Lung microvascular endothelial cell (primary cell): Measurements from ENCODE around the gene SAMD9. TPM values are rescaled to one million over a fixed set of nuclear protein-coding genes. Genes with fewer than 3 reads are reported as not detected.
"Not testable (repeated sequence)": the region's sequence is repeated elsewhere in the genome, so short reads cannot be mapped to it uniquely, and the experiment has no call there.

ENCODE experiments used
- DNase-seq, 2 donors: peaks; one replicate each; pipeline versions ENCODE4 v3.0.0 to v3.0.0-alpha.2; 2010; ENCODE audit warnings: low read depth in 2 of 2
- total RNA-seq: library from RNA; depleted of rRNA; stranded (reverse); fragments of >200 nt; gene quantifications from 2 replicates; pipeline ENCODE4 v1.2.1, GENCODE V29; 2014

Gene SAMD9
- total RNA-seq, 1 donor from 2014 or later, result 12.5 TPM

DNA sequence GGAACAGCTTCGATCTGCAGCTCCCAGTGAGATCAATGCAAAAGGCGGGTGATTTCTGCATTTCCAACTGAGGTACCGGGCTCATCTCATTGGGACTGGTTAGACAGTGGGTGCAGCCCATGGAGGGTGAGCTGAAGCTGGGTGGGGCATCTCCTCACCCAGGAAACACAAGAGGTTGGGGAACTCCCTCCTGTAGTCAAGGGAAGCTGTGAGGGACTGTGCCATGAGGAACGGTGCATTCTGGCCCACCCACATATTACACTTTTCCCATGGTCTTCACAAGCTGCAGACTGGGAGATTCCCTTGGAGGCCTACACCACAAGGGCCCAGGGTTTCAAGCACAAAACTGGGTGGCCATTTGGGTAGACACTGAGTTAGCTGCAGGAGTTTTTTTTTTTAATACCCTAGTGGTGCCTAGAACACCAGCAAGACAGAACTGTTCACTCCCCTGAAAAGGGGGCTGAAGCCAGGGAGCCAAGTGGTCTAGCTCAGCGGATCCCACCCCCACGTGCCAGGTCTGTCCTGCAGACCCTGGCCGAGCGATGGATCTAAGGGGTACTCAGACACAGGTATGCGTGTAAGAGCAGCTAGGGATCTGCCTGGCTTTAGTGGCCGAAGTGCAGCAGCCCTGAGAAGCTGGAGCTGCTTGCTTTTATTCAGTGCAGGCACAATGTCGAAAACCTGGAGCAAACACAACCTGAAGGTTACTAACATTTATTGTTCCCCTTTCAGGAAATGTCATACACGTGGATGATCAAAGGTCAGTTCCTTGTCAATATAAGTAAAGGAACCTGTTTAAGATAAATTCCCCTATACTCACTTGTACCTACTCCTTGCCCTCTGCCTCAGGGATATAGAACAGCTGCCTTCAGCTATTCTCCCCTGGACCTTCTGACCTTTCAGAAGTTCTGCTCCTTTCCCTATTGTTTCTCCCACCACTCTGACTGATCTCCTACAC, 3.1 kb upstream of the SAMD9 start:
- no peak for DNase-seq

DNA sequence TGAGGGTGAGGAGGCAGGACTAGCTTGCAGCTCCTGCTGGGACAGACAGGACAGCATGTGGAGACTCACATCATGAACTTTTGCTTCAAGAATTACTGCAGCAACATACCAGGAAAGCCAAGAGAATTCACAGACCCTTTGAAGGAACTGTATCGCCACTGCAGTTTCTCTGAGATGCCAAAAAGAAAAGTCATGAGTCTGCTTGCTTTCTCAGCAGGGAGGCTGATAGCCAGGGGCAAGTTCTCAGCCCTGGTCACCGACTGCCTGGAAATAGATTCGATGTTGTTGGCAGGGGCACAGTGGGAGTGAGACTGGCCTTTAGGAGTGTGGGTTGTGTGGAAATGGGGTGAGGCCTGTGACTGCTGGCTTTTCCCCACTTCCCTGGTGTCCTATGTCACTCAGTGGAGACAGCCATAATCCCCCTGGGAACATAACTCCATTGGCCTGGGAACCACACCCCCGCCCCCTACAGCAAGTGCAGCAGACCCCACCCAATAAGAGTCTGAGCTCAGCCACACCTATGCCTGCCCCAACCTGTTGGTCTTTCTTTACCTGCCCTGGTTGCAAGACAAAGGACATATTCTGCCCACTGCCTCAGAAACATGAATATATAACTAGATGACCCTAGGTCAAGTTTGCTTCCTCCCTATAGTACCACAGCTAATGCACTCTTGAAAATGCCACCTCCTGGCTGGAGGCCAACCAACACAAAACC, 1.6 kb upstream of the SAMD9 start:
- DNase-seq, result no peak

DNA sequence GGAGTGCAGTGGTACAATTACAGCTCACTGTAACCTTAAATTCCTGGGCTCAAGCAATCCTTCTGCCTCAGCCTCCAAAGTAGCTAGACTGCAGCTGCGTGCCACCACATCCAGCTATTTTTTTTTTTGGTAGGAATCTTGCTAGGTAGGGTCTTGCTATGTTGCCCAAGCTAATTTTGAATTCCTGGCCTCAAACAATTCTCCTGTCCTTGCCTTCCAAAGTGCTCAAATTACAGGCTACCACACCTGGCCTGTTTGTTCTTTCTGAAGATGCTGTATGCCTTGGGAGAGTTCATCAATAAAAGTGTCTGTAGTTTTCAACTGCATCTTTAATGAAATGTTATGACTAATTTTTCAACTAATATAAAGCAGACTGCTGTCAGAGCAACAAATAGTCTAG, 452 bp downstream of the SAMD9 start:
- DNase-seq, result peak in 1 of 2 donors; percentile 4

DNA sequence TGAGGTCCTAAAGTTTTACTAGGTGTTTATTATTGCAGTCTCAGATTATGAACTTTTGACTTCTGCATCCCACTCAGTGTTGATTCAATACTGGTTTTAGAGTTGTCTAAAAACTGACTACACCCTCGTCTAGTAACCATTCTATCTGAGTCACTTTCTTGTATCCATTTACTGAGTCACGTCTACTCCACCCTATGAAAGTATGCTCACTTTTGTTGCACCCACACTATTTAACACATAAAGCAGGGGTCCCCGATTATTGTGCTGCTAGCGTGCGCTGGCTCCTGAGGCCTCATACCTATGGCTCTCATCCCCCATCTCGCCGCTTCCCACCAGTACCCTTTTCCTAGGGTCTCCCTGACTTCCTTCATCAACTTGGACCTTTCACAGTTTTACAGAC, 2.0 kb downstream of the SAMD9 start:
- DNase-seq, result peak in 1 of 2 donors; percentile 48

DNA sequence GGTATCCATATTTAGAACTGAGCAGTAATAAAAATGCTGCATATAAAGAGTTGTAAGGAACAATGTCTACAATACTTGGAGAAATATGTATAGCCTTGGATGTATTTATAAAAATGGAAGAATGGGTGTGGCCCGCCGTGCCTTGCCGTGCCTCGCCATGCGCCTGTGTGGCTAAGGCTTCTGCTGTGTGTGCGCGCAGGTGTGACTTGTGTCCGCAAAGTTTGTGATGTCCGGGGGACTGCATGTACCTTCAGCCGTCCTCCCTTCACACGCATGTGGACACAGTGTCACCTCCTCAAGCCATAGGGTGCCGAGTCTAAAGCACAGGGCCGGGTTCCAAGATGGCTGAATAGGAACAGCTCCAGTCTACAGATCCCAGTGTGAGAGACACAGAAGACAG, 9.8 kb downstream of the SAMD9 start:
- DNase-seq, result no peak

DNA sequence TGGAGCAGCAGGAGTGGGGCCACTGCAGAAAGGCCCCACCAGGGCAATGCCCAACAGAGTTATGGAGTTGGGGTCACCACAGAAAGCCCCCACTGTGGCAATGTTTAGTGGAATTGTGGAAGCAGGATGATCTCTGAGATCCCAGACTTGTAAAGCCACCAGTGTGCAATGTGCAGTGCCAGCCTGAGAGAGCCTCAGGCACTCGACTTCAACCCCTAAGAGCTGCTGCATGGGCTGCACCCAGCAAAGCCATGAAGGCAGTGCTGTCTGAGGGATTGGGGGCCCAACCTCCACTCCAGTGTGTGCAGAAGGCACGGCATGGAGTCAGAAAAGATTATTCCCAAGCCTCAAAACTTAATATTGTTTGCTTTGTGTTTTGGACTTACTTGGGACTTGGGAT, 20.4 kb downstream of the SAMD9 start:
- no peak for DNase-seq

DNA sequence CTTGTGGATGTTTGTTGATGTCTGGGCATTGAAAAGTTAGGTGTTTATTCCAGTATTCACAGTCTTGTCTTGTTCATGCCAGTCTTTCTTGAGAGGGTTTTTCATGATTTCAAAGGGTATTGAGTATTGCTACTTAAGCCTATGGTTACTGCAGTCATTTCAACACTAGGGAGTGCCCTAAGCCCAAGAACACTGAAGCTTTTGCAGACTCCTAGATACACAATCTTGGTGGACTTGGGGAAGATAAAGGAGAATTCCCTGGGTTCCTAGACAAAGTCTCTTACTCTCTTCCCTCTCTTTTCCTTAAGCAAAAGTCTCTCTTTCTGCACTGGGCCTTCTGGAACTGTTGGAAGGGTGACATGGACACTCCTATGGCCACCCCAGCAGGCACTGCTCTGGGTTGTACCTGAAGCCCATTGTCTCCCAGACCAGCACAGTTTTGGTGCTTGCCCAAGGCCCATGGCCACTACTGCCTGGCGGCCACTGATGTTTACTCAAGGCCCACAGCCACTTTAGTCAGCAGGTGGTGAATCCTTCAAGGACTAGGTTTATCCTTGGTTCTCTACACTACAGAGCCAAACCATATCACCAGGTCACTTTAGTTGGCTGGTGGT, 24.9 kb downstream of the SAMD9 start:
- peak; percentile 47 to 62 for DNase-seq

DNA sequence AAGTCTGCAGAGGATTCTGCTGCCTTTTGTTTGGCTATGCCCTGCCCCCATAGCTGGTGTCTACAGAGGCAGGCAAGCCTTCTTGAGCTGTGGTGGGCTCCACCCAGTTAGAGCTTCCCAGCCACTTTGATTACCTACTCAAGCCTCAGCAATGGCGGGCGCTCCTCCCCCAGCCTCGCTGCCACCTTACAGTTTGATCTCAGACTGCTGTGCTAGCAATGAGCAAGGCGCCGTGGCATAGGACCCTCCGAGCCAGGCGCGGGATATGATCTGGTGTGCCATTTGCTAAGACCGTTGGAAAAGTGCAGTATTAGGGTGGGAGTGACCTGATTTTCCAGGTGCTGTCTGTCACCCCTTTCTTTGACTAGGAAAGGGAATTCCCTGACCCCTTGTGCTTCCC, 44.4 kb downstream of the SAMD9 start:
- not testable (repeated sequence) for DNase-seq

DNA sequence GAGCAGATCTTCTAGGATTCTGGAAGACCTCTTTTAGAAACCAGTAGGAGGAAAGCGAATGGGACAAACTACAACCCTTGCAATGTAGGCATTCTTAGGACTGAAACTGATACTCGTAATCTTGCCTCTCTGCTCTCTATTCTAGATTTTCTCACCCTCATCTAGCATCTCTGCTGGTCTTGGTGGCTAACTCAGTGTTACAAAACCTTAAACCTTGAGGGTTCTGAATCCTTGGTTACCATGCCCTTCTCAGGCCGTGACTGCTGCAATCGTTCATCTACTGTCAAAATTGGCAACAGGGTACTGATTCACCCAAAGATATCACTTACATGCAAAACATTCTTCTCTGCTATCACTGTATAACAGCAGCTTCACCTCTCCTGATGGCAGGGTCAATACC, 55.2 kb downstream of the SAMD9 start:
- no peak for DNase-seq

DNA sequence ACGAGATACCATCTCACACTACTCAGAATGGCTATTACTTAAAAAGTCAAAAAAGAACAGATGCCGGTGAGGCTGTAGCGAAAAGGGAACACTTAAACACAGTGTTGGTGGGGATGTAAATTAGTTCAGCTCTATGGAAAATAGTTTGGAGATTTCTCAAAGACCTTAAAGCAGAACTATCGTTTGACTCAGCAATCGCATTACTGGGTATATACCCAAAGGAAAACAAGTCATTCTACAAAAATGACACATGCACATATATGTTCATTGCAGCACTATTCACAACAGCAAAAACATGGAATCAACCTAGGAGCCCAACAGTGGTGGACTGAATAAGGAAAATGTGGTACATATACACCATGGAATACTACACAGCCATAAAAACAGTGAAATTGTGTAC, 56.9 kb downstream of the SAMD9 start:
- no peak for DNase-seq

DNA sequence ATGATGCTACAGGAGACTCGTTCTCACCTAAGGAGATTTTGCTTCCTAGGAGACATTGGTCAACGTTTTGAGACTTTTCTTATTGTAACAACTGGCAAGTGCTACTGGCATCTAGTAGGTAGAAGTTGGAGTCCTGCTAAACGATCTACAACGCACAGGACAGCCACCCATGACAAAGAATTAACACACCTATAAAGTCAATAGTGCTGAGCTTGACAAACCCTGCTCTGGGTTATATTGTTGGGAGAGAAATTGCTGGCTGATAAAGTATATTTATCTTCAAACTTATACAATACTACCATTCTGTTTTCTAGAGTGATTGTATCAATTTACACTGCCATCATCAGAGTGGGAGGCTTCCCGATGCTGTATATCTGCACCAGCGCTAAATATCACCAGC, 57.8 kb downstream of the SAMD9 start:
- DNase-seq, result no peak

DNA sequence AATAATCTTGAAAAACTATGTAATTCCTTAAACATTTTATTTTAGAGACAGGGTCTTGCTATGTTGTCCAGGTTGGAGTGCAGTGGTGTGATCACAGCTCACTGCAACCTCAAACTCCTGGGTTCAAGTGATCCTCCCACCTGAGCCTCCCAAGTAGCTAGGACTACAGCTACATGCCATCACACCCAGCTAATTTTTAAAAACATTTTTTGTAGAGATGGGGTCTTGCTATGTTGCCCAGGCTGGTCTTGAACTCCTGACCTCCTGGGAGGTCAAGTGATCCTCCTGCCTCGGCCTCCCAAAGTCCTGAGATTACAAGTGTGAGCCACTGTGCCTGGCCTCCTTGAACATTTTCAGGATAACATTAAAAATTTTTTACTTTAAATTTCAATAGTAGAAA, 61.2 kb downstream of the SAMD9 start:
- DNase-seq, result not testable (repeated sequence)

DNA sequence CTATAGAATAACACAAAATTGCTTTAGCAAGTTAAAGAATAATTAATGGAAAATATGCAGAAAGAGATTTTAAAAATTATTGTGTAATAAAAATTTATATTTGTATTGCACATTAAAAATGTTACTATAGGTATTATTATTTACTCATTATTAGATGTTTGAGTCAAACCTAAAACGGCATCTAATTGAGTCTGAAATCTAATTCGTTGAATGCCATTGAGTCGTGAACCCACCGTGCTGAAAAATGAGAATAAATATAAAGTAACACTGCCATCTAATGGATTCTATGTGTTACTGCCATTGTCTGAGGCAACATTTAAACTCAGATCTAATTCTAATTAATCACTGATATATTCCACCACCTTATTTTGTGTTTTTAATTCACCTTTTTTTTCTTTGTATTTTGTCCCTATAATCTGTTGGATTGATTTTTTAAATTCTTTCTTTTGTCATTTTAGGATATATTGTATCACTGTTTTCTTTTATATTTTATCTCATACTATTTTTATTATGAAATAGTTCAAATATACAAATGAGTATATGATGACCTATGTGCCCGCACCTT, 62.2 kb downstream of the SAMD9 start:
- DNase-seq, result peak; percentile 54 to 68

DNA sequence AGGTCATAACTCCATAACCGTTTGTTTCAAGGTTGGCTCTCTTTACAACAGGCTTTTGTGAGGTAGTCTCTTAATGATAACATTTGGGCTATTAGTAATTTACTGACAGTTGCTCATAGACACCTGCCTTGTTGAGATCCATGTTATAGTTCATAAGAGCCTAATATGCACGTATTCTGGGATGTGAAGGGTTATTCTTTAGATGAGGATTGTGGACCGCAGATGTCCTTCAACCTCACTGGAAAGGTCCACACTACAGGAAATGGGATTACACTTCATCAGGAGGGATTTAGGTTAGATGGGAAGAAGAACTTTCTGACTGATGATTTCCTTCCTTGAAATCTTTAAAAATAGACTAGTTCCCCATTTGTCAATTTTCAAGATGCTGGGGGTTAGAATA, 62.8 kb downstream of the SAMD9 start:
- no peak for DNase-seq

DNA sequence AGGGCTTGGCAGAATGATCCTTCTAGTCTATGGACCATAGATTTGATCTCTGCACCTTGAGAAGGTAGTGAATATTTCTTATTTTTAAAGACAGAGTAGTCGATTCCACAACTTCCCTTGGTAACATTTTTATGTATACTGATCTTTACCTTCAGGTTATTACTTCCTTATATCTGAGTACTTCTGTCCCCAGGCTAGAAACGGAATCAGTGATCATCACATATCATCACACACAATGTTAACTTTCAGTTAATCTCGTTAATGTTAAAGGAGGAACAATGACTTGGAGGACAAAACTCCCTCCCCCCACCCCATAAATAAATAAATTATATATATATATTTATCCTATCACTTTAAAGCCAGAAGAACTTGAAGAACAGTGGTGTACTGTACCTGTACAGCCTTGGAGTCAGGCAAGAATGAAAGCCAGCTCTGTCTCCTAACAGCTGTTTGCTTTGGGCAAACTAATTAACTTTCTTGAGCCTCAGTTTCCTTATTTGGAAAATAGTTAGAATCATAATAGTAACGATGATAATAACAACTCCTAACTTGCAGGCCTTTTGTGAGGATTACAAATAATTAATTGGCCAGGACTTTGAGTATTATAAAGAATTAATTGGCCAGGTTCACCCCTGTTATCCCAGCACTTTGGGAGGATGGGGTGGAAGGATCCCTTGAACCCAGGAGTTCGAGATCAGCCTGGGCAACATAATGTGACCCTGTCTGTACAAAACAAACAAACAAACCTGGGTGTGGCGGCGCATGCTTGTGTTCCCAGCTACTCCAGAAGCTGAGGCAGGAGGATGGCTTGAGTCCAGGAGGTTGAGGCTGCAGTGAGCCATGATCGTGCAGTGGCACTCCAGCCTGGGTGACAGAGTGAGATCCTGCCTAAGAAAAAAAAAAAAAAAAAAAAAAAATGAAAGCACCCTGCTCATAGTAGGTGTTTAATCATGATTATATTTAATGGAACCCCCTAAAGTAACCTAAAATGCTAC, 63.5 kb downstream of the SAMD9 start:
- DNase-seq, result no peak

DNA sequence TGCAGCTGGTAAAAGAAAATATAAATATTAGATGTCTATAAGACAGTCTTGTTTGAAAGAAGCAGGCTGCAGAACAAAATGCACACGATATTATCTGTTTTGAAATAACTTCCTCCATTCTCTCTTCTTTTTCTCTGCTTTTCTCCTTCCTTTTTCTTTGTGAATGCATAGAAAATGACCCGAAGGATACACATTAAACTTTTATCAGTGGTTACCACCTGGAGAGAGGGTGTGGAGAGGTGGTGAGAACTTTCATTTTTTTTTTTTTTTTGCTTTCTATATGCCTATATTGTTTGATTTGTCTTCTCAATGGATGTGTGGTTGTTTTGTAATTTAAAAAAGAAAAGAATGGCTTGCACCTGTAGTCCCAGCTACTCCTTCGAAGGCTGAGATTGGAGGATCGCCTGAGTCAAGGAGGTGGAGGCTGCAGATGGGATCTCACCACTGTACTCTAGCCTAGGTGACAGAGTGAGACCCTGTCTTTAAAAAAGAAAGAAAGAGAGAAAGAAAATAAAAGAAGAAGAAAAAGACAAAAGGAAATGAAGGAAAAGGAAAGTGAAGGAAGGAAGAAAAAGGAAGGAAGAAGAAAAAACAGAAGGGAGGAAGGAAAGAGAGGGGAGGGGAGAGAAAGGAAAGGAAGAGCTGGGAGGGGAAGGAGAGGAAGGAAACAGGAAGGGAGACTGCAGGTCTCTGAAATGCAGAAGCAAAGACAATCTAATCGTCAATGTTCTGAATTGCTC, 64.4 kb downstream of the SAMD9 start:
- no peak for DNase-seq

DNA sequence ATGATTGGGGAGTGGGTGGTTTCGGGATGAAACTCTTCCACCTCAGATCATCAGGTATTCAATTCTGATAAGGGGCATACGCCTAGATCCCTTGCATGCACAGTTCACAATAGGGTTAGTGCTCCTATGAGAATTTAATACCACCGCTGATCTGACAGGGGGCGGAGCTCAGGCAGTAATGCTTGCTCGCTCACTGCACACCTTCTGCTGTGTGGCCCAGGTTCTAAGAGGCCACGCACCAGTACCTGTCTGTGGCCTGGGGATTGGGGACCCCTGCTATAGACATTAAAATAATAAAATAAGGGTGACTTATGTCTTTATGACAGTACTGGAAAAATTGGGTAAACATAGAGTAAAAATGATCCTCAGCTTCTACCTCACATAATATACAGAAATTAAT, 66.1 kb downstream of the SAMD9 start:
- DNase-seq, result no peak
